Measurements from ENCODE around the gene HBEGF. TPM values are rescaled to one million over a fixed set of nuclear protein-coding genes. Genes with fewer than 3 reads are reported as not detected.

Gene HBEGF
- total and polyA plus RNA-seq, 2 experiments from 2014 or later = 2.2 to 2.9 TPM

- TF ChIP-seq CTCF (conservative IDR thresholded peaks at IDR 0.05; ENCODE audit: low read depth in 2 of 2) (no peak), EZH2 (IDR thresholded peaks at IDR 0.05; ENCODE audit: low read depth, unreplicated experiment) (no peak), ZNF462 (CRISPR knock-in tag; IDR thresholded peaks at IDR 0.05) (no peak)
Measured at GRCh38 chr5:140299056-140299455, 47.3 kb downstream of the HBEGF start (continued).

DNA sequence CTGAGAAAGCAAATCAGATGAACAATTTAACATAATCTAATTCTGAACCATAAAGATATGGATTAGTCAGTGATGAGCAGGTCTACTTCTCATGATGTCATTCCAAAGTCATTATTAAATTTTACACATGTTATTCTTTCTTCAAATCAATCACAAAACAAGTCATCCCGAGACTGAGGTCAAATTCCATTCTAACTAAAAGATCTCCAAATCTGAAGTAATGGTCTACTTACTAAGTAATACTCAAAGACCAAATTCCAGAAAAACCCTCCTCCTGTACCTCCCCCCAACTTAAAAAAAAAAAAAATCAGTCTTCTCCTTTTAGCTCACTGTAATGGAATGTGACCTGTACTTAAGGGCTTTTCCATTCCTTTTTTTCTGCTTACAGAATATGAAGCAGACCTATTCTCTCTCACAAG, 48.2 kb downstream of the HBEGF start:
- ATAC-seq (no peak), DNase-seq (ENCODE audit: low spot score) (peak; percentile 15)
- Mint-ChIP-seq H3K27me3 (ENCODE audit: insufficient read depth, low read depth, poor library complexity) (no peaks in the 10 kb centered on the region), H3K4me1 (peaks cover 11% of the 10 kb centered on the region; the same call in 2 of the 3 replicates), H3K4me3 (no peak overlapping the region), H3K9me3 (no peaks in the 10 kb centered on the region), H3K27ac (no peak overlapping the region), H3K36me3 (ENCODE audit: low read depth) (peaks cover 10% of the 10 kb centered on the region; the same call in 2 of the 3 replicates)
- peaks cover 28% of the 10 kb centered on the region for H3K4me1 ChIP-seq (ENCODE audit: insufficient read depth)
- peaks cover 14% of the 10 kb centered on the region for H4K20me1 ChIP-seq (replicated peaks; ENCODE audit: insufficient read depth)
- H2AFZ ChIP-seq = no peak overlapping the region
- 0 out of 2 replicates have a peak, but pooled peaks cover 4% of the 10 kb centered on the region for H3K36me3 ChIP-seq (ENCODE audit: insufficient read depth)
- H3K9me2 ChIP-seq (ENCODE audit: insufficient read depth) = no peaks in the 10 kb centered on the region
- no peak overlapping the region for H3K27ac ChIP-seq (ENCODE audit: low read depth)
- no peaks in the 10 kb centered on the region for H3F3A ChIP-seq (replicated peaks; ENCODE audit: low read depth)
- no peaks in the 10 kb centered on the region for H3K27me3 ChIP-seq (ENCODE audit: insufficient read depth)
- no peak overlapping the region for H3K4me2 ChIP-seq
- peaks cover 94% of the 10 kb centered on the region for H3K79me2 ChIP-seq (replicated peaks; ENCODE audit: insufficient read depth)
- no peak overlapping the region for H3K4me3 ChIP-seq
- TF ChIP-seq ZNF331 (CRISPR knock-in tag; IDR thresholded peaks at IDR 0.05; ENCODE audit: low read depth) (no peak), JUNB (IDR thresholded peaks at IDR 0.05; ENCODE audit: unreplicated experiment) (no peak), POLR2AphosphoS5 (IDR thresholded peaks at IDR 0.05; ENCODE audit: low read depth) (no peak), CREB1 (CRISPR knock-in tag; IDR thresholded peaks at IDR 0.05; ENCODE audit: low read depth) (no peak), CTCF (conservative IDR thresholded peaks at IDR 0.05; ENCODE audit: low read depth in 2 of 2) (no peak), ZNF114 (CRISPR knock-in tag; IDR thresholded peaks at IDR 0.05) (no peak)
- TF ChIP-seq, protein P1, sequence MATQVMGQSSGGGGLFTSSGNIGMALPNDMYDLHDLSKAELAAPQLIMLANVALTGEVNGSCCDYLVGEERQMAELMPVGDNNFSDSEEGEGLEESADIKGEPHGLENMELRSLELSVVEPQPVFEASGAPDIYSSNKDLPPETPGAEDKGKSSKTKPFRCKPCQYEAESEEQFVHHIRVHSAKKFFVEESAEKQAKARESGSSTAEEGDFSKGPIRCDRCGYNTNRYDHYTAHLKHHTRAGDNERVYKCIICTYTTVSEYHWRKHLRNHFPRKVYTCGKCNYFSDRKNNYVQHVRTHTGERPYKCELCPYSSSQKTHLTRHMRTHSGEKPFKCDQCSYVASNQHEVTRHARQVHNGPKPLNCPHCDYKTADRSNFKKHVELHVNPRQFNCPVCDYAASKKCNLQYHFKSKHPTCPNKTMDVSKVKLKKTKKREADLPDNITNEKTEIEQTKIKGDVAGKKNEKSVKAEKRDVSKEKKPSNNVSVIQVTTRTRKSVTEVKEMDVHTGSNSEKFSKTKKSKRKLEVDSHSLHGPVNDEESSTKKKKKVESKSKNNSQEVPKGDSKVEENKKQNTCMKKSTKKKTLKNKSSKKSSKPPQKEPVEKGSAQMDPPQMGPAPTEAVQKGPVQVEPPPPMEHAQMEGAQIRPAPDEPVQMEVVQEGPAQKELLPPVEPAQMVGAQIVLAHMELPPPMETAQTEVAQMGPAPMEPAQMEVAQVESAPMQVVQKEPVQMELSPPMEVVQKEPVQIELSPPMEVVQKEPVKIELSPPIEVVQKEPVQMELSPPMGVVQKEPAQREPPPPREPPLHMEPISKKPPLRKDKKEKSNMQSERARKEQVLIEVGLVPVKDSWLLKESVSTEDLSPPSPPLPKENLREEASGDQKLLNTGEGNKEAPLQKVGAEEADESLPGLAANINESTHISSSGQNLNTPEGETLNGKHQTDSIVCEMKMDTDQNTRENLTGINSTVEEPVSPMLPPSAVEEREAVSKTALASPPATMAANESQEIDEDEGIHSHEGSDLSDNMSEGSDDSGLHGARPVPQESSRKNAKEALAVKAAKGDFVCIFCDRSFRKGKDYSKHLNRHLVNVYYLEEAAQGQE (IDR thresholded peaks at IDR 0.05; ENCODE audit: unreplicated experiment) = no peak

Data from GM23338 (cell line).